Duodenal mucosa (tissue), 2 donors: ENCODE data around the gene ITFG2.
"Not testable (repeated sequence)": the region's sequence is repeated elsewhere in the genome, so short reads cannot be mapped to it uniquely, and the experiment has no call there.

Source experiments
- H3K27ac ChIP-seq: one replicate; pipeline ENCODE4 v1.7.0; 2013; ENCODE audit warnings: low read depth, low read length
- H3K27me3 ChIP-seq, 2 donors: one replicate each; pipeline ENCODE4 v1.7.0; 2013; ENCODE audit warnings: low read length in 2 of 2, control low read depth in 1 of 2; ENCODE audit not compliant: insufficient read depth in 2 of 2, control insufficient read depth in 1 of 2
- H3K36me3 ChIP-seq, 2 donors: one replicate each; pipeline ENCODE4 v1.7.0; 2013; ENCODE audit warnings: low read length in 2 of 2, control low read depth in 1 of 2; ENCODE audit not compliant: insufficient read depth in 2 of 2, control insufficient read depth in 1 of 2
- H3K4me1 ChIP-seq, 2 donors: one replicate each; pipeline ENCODE4 v1.7.0; 2013; ENCODE audit warnings: low read length in 2 of 2, control low read depth in 1 of 2; ENCODE audit not compliant: insufficient read depth in 2 of 2, control insufficient read depth in 1 of 2
- H3K4me3 ChIP-seq, 2 donors: one replicate each; pipeline ENCODE4 v1.7.0; 2013; ENCODE audit warnings: low read length in 2 of 2, low read depth in 1 of 2
- H3K9ac ChIP-seq, 2 donors: one replicate each; pipeline ENCODE4 v1.7.0; 2013; ENCODE audit warnings: low read length in 2 of 2, low read depth in 1 of 2
- H3K9me3 ChIP-seq, 2 donors: one replicate each; pipeline ENCODE4 v1.7.0; 2013; ENCODE audit warnings: low read length in 2 of 2, control low read depth in 1 of 2; ENCODE audit not compliant: control insufficient read depth in 1 of 2

ITFG2 gene

DNA sequence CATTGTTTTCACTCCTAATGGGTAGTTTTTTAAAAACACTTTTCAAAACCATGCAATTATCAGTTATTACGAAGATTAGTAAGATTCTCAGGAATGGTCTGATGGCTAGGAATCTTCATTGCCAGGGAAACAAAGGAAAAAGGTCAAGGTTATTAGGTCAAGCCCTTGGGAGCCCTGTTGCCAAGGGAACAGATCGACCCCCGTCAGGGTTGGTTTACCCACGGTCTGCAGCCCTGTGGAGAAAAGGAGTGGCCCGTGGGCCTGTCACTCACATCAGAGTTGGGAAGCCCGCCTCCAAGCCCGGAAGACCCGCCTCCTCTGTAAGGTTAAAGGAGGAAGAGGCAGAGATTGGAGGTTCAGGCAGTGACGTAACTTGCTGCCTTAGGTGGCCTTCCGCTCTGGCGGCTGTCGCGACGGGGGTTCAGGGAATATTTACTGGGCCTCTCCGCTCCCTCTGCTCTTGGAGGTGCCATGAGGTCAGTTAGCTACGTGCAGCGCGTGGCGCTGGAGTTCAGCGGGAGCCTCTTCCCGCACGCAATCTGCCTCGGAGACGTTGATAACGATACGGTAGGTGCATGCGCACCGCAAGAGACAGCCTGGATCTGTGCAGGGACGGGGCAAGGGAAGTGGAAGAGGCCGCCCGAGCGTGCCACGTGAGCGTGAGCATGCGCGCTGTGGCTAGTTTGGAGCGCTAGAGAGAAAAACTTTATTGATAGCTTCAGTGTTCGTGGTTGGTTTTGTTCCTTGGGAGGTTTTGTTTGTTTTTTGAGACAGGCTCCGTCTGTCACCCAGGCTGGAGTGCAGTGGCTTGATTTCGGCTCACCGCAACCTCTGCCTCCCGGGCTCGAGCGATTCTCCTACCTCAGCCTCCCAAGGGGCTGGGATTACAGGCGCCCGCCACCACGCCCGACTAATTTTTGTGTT, at the start of gene ITFG2:
ITFG2 (plus strand) TSS at position 379 of the 924 bp plus-strand sequence; CDS start at position 472, 93 bp downstream.
- Histone ChIP-seq H3K27me3 (no peaks in the 10 kb centered on the region), H3K4me3 (peak within 1 kb of the TSS; percentile 74 to 100), H3K27ac (peak within 1 kb of the TSS; percentile 98), H3K9me3 (no peaks in the 10 kb centered on the region), H3K36me3 (peaks cover 3 to 7% of the 10 kb centered on the region in 2 donors), H3K9ac (peak within 1 kb of the TSS; percentile 83 to 93), H3K4me1 (peaks cover 18 to 20% of the 10 kb centered on the region in 2 donors)

DNA sequence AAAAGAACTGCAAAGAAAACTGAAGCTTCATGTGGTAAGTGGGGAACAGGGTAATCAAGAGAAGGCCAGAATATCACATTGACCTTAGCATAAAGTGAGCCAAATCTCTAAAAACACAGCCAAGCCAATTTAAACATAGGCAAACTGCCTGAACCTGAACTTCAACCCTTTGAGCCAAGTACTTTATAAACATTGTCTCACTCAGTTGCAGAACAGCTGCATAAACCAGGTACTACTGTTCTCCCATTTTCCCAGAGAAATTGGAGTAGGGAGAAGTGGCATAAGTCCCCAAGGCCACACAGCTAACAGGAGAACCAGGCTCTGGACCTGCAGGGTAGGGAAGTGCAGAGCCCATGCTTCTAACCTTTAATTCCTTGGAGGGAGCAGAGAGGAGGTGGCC, 48.1 kb upstream of the ITFG2 start:
- H3K4me3 ChIP-seq = no peak overlapping the region
- peaks cover 11% of the 10 kb centered on the region in 2 donors for H3K4me1 ChIP-seq
- no peaks in the 10 kb centered on the region for H3K27me3 ChIP-seq
- no peaks in the 10 kb centered on the region for H3K9me3 ChIP-seq
- no peak overlapping the region for H3K27ac ChIP-seq
- no peak overlapping the region for H3K9ac ChIP-seq
- H3K36me3 ChIP-seq = peaks cover 0 to 4% of the 10 kb centered on the region in 2 donors

DNA sequence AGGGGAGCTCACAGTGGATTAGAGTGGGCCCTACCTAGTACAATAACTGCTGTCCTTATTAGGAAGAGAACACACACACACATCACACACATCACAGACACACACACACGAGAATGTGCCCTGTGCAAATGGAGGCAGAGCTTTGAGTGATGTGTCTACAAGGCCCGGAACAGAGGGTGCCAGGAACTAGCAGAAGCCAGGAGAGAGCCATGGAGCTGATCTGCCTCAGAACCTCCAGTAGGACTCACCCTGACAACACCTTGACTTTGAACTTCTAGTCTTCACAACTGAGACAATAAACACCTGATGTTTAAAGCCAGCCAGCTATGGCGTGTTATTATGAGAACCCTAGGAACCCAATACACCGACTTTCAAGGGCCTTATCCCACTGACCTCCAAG, 47.4 kb upstream of the ITFG2 start:
- H3K9me3 ChIP-seq = no peaks in the 10 kb centered on the region

DNA sequence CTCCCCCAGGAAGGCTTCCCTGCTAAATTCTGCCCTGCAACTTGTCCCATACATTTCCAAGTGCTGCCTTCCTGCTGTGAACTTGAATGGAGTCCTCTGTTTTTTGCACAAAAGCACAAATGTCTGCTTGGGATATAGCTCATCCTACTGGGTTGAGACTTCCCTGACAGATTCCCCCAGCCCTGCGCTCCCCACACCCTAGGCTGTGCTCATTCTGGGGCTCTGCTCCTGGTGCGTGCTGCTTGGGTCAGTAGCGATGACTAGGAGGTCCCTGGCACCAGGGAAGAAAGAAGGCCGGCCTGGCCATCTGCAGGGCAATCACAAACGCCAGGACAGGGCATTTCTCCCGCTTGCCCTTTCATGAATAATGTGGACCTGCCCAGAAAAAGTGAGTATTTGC, 46.9 kb upstream of the ITFG2 start:
- Histone ChIP-seq H3K27me3 (no peaks in the 10 kb centered on the region), H3K9ac (no peak overlapping the region), H3K4me3 (no peak overlapping the region), H3K4me1 (peaks cover 11 to 20% of the 10 kb centered on the region in 2 donors), H3K9me3 (no peaks in the 10 kb centered on the region), H3K27ac (no peak overlapping the region), H3K36me3 (peaks cover 0 to 4% of the 10 kb centered on the region in 2 donors)

More for the DNA sequence above, 47.4 kb upstream of the ITFG2 start:
- Histone ChIP-seq H3K4me3 (no peak overlapping the region), H3K27ac (no peak overlapping the region), H3K4me1 (peaks cover 11 to 17% of the 10 kb centered on the region in 2 donors), H3K36me3 (peaks cover 0 to 4% of the 10 kb centered on the region in 2 donors), H3K9ac (no peak overlapping the region), H3K27me3 (no peaks in the 10 kb centered on the region)

DNA sequence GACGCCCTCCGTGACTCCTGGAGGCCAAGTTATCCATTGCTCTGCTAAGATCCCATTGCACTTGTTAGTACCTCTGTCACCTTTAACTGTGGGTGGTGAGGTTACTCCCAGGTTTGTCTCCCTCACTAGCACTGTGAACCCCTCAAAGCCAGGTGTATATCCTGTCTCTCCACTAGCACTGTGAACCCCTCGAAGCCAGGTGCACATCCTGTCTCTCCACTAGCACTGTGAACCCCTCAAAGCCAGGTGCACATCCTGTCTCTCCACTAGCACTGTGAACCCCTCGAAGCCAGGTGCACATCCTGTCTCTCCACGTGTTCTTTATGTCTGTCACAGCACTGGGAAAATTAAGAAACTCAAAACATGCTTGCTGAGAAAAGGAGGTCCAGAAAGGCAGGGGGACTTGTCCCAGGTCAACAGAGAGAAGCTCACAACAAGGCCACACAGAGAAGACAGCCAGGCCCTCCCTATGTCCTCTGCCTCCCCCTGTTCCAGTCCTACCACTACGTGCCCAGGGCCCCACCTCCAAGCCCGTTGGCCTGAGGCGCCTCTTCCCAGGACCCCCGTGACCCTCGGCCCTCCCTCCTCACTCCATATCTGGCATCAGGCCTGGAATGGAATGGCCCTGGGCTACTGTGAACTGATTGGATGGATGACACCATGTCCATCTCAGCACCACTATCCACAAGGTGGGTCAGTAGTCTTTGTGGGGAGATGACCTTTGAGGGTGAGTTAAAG, 44.1 kb upstream of the ITFG2 start:
- H3K27ac ChIP-seq = no peak overlapping the region
- no peaks in the 10 kb centered on the region for H3K27me3 ChIP-seq
- H3K4me3 ChIP-seq = no peak overlapping the region
- no peak overlapping the region for H3K9ac ChIP-seq
- H3K4me1 ChIP-seq = peaks cover 11 to 20% of the 10 kb centered on the region in 2 donors
- H3K36me3 ChIP-seq = no peaks in the 10 kb centered on the region
- H3K9me3 ChIP-seq = no peaks in the 10 kb centered on the region

DNA sequence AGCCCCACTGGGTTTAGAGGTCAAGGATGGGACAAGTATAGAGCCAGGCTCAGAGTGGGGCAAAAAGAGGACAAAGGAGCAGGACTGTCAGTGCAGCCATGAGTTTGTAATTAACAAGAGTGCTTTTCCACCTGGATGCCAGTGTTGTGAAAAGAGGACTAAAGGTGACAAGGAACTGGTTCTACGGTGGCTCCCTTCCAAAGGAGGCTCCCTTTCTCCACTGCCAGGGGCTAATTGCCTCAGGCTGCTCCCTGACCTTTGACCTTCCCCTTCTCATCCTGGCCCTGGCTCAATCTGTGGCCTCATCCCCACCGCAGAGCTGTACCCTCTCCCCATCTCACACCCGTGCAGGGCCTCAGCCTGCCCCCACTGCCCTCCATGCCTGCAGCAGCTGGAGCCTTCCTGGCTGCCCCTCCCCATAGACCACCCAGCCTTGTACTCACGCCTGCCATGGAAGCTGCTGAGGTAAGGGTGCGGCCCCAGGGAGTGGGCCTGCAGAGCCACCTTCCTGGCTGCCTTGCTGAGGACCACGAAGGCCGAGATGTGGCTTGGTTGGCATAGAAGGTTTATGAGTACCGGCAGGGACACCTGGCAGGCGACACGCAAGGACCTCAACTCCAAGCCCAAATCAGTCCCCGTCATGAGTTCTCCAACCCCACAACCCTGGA, 42.5 kb upstream of the ITFG2 start:
- Histone ChIP-seq H3K4me1 (peaks cover 4 to 15% of the 10 kb centered on the region in 2 donors), H3K9me3 (no peaks in the 10 kb centered on the region), H3K9ac (no peak overlapping the region), H3K27ac (no peak overlapping the region), H3K4me3 (peak overlapping the region in 1 of 2 donors; percentile 28), H3K36me3 (no peaks in the 10 kb centered on the region), H3K27me3 (no peaks in the 10 kb centered on the region)

DNA sequence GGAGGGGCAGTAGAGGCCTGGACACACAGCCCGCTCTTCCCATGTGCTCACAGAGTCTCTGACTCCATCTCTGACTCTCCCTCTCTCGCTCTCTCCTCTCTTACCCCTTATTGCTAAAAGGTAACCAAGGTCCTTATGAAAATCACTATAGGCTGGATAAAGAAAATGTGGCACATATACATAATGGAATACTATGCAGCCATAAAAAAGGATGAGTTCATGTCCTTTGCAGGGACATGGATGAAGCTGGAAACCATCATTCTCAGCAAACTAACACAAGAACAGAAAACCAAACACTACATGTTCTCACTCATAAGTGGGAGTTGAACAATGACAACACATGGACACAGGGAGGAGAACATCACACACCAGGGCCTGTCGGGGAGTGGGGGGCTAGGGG, 41.9 kb upstream of the ITFG2 start:
- not testable (repeated sequence) for H3K36me3 ChIP-seq, H3K4me1 ChIP-seq, H3K9ac ChIP-seq, H3K27ac ChIP-seq, H3K9me3 ChIP-seq, H3K27me3 ChIP-seq, H3K4me3 ChIP-seq

DNA sequence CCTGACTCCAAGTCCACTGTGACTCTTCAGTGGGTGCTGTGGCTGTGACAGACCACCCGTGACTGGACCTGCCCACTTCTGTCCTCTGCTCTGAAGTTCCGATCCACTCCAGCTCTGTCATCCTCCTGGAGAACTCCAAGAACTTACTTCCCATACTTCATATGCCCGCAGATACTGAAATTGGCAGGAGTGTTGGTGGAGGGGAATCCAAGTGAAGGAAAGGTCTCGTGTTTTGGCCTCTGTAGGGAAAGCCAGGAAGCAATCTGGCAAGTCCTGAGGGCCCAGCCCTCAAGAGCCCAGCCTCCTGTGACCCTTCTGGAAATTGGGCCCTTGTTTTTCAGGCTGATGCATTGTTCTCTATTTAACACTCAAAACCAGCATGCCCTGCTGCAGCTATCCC, 40.1 kb upstream of the ITFG2 start:
- Histone ChIP-seq H3K4me3 (no peak overlapping the region), H3K4me1 (peaks cover 0 to 9% of the 10 kb centered on the region in 2 donors), H3K9ac (no peak overlapping the region), H3K27me3 (no peaks in the 10 kb centered on the region), H3K36me3 (no peaks in the 10 kb centered on the region), H3K9me3 (no peaks in the 10 kb centered on the region), H3K27ac (no peak overlapping the region)

DNA sequence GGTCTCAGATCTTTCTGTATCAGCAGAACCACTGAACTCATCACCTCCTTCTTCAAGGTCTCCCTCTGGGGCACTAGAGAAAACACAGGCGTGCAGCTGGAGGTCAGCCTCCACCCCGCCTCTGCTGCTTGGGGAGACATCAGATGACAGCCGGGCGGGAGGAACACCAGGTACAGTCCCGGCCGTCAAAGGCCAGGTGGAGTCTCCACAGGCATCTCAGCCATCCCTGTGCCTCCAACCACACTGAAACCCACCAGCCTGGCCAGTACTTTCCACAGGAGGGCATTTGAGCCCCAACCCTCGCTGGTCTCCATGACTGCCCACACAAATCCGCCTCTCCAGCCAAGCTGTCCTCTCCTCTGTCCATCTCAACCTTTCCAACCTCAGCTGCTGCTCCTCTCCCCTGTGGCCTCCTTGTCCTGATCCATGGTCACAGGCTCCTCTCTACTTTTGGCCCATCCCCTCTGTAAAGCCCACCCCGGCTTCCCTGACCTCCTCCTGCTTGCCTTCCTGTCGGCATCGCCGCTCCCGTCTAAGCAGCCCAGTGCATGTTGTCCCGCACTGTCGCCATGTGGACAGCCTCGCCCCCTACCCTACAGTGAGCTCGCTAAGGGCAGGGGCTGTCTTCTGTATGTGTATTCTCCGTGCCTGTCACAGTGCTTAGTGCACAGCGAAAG, 39.1 kb upstream of the ITFG2 start:
- Histone ChIP-seq H3K27ac (no peak overlapping the region), H3K9me3 (no peaks in the 10 kb centered on the region), H3K36me3 (no peaks in the 10 kb centered on the region), H3K27me3 (no peaks in the 10 kb centered on the region), H3K4me3 (no peak overlapping the region), H3K4me1 (peaks cover 0 to 9% of the 10 kb centered on the region in 2 donors), H3K9ac (no peak overlapping the region)
